Stomach smooth muscle (tissue), 2 donors: ENCODE measurements around the gene LENEP.

Experiments
- H3K27ac ChIP-seq: one replicate; pipeline ENCODE4 v1.7.0; 2013; ENCODE audit warnings: mild to moderate bottlenecking, low read length, inconsistent platforms
- H3K27me3 ChIP-seq, 2 donors: one replicate each; pipeline ENCODE4 v1.7.0; 2013; ENCODE audit warnings: low read length in 2 of 2; ENCODE audit not compliant: insufficient read depth in 2 of 2, control insufficient read depth in 1 of 2
- H3K36me3 ChIP-seq, 2 donors: one replicate each; pipeline ENCODE4 v1.7.0; 2013; ENCODE audit warnings: low read length in 2 of 2; ENCODE audit not compliant: control insufficient read depth in 2 of 2, insufficient read depth in 2 of 2
- H3K4me1 ChIP-seq: one replicate; pipeline ENCODE4 v1.7.0; 2013; ENCODE audit warnings: low read length; ENCODE audit not compliant: control insufficient read depth, insufficient read depth
- H3K4me3 ChIP-seq, 2 donors: one replicate each; pipeline ENCODE4 v1.7.0; 2013; ENCODE audit warnings: low read length in 2 of 2
- H3K9ac ChIP-seq, 2 donors: one replicate each; pipeline ENCODE4 v1.7.0; 2013; ENCODE audit warnings: low read length in 2 of 2, mild to moderate bottlenecking in 1 of 2
- H3K9me3 ChIP-seq, 2 donors: one replicate each; pipeline ENCODE4 v1.7.0; 2013; ENCODE audit warnings: low read length in 2 of 2; ENCODE audit not compliant: control insufficient read depth in 2 of 2
- donor health status: healthy.
- donor health status: Pancreatic carcinoma.

The LENEP gene

GRCh38 chr1:155022927-155023236, 29.5 kb downstream of the LENEP start:
- Histone ChIP-seq H3K9me3 (no peaks in the 10 kb centered on the region), H3K9ac (no peak overlapping the region), H3K27me3 (no peaks in the 10 kb centered on the region)

GRCh38 chr1:155023627-155024026, 30.2 kb downstream of the LENEP start:
- Histone ChIP-seq H3K4me1 (no peaks in the 10 kb centered on the region), H3K9me3 (no peaks in the 10 kb centered on the region), H3K9ac (no peak overlapping the region), H3K36me3 (no peaks in the 10 kb centered on the region), H3K27ac (no peak overlapping the region), H3K4me3 (no peak overlapping the region), H3K27me3 (no peaks in the 10 kb centered on the region)

More at GRCh38 chr1:155022927-155023236, 29.5 kb downstream of the LENEP start:
- Histone ChIP-seq H3K36me3 (no peaks in the 10 kb centered on the region), H3K4me1 (peaks cover 2% of the 10 kb centered on the region), H3K4me3 (no peak overlapping the region), H3K27ac (no peak overlapping the region)

GRCh38 chr1:155024315-155024714, 30.9 kb downstream of the LENEP start:
- Histone ChIP-seq H3K36me3 (no peaks in the 10 kb centered on the region), H3K27me3 (no peaks in the 10 kb centered on the region), H3K27ac (no peak overlapping the region), H3K4me3 (no peak overlapping the region), H3K4me1 (no peaks in the 10 kb centered on the region), H3K9ac (no peak overlapping the region), H3K9me3 (no peaks in the 10 kb centered on the region)

- no peaks in the 10 kb centered on the region for H3K9me3 ChIP-seq
- no peaks in the 10 kb centered on the region for H3K36me3 ChIP-seq
- H3K4me1 ChIP-seq: no peaks in the 10 kb centered on the region
- H3K27ac ChIP-seq: no peak overlapping the region
- H3K9ac ChIP-seq: no peak overlapping the region
- H3K4me3 ChIP-seq: no peak overlapping the region
- no peaks in the 10 kb centered on the region for H3K27me3 ChIP-seq
Observed at GRCh38 chr1:155026154-155026553, 32.8 kb downstream of the LENEP start.

- H3K4me1 ChIP-seq: no peaks in the 10 kb centered on the region
- no peak overlapping the region for H3K27ac ChIP-seq
- H3K36me3 ChIP-seq: no peaks in the 10 kb centered on the region
- H3K9ac ChIP-seq: no peak overlapping the region
- H3K27me3 ChIP-seq: no peaks in the 10 kb centered on the region
- no peaks in the 10 kb centered on the region for H3K9me3 ChIP-seq
- no peak overlapping the region for H3K4me3 ChIP-seq
Observed at GRCh38 chr1:155026588-155026987, 33.2 kb downstream of the LENEP start.

GRCh38 chr1:155029513-155030242, 36.3 kb downstream of the LENEP start:
- Histone ChIP-seq H3K27me3 (no peaks in the 10 kb centered on the region), H3K27ac (no peak overlapping the region), H3K4me1 (peaks cover 2% of the 10 kb centered on the region), H3K4me3 (no peak overlapping the region), H3K9me3 (no peaks in the 10 kb centered on the region), H3K9ac (no peak overlapping the region), H3K36me3 (no peaks in the 10 kb centered on the region)

- Histone ChIP-seq H3K4me1 (peaks cover 2% of the 10 kb centered on the region), H3K27me3 (no peaks in the 10 kb centered on the region), H3K9ac (no peak overlapping the region)
Observed at GRCh38 chr1:155030243-155030795, 36.9 kb downstream of the LENEP start.

GRCh38 chr1:155030899-155031298, 37.5 kb downstream of the LENEP start:
- H3K9ac ChIP-seq: no peak overlapping the region
- no peak overlapping the region for H3K4me3 ChIP-seq
- no peaks in the 10 kb centered on the region for H3K36me3 ChIP-seq

More at GRCh38 chr1:155030243-155030795, 36.9 kb downstream of the LENEP start:
- H3K4me3 ChIP-seq: no peak overlapping the region
- no peaks in the 10 kb centered on the region for H3K36me3 ChIP-seq
- H3K9me3 ChIP-seq: no peaks in the 10 kb centered on the region
- no peak overlapping the region for H3K27ac ChIP-seq

GRCh38 chr1:155032886-155033285, 39.5 kb downstream of the LENEP start:
- Histone ChIP-seq H3K9me3 (no peaks in the 10 kb centered on the region), H3K27me3 (no peaks in the 10 kb centered on the region), H3K4me3 (no peak overlapping the region), H3K36me3 (no peaks in the 10 kb centered on the region), H3K4me1 (peaks cover 2% of the 10 kb centered on the region), H3K9ac (no peak overlapping the region), H3K27ac (no peak overlapping the region)

More at GRCh38 chr1:155030899-155031298, 37.5 kb downstream of the LENEP start:
- Histone ChIP-seq H3K4me1 (peaks cover 2% of the 10 kb centered on the region), H3K9me3 (no peaks in the 10 kb centered on the region), H3K27me3 (no peaks in the 10 kb centered on the region), H3K27ac (no peak overlapping the region)

- Histone ChIP-seq H3K36me3 (no peaks in the 10 kb centered on the region), H3K27me3 (no peaks in the 10 kb centered on the region), H3K9me3 (no peaks in the 10 kb centered on the region), H3K4me3 (no peak within 1 kb of the TSS), H3K4me1 (peaks cover 2% of the 10 kb centered on the region), H3K9ac (no peak within 1 kb of the TSS), H3K27ac (no peak within 1 kb of the TSS)
Observed at GRCh38 chr1:155033524-155033923, 40.1 kb downstream of the LENEP start, which contains the start of the genes DCST1 and DCST2. DCST1 (plus strand) TSS chr1:155033824; CDS start chr1:155034037, 213 bp downstream. DCST2 (minus strand) TSS chr1:155033781; CDS start chr1:155033701, 80 bp downstream.
